ENCODE data around the gene COMMD3. TPM values are rescaled to one million over a fixed set of nuclear protein-coding genes. Genes with fewer than 3 reads are reported as not detected.

COMMD3 gene
- total and polyA plus RNA-seq, 2 of the 8 experiments (the other 6 are each of a cell fraction or from before 2014, with no cell fraction given) = 2.3 to 2.7 TPM

- Histone ChIP-seq H3K27ac (ENCODE audit: low read depth, low read length) (no peak overlapping the region), H2BK15ac (ENCODE audit: low read length) (no peak overlapping the region), H4K91ac (replicated peaks; ENCODE audit: insufficient read length, low read length) (no peak overlapping the region), H3K4me3 (ENCODE audit: extremely low read depth in 1 of 4, insufficient read depth in 2 of 4, low read depth in 3 of 4, low read length in 4 of 4) (peak overlapping the region; percentile 32 to 64 (median 44)), H3K9ac (replicated peaks in 1 of 4; ENCODE audit: extremely low read depth in 1 of 4, low read depth in 3 of 4, low read length in 3 of 4) (no peak overlapping the region; a peak in 1 of 7 replicates), H3K14ac (ENCODE audit: insufficient read length) (no peak overlapping the region), H3K18ac (ENCODE audit: extremely low read depth, low read length) (no peak overlapping the region), H2BK20ac (ENCODE audit: low read length) (no peak overlapping the region), H4K20me1 (replicated peaks in 1 of 2; ENCODE audit: control insufficient read depth in 1 of 2, insufficient read depth in 2 of 2, low read length in 2 of 2) (peaks cover 0 to 12% of the 10 kb centered on the region in 2 experiments), H3K23ac (ENCODE audit: insufficient read length) (no peak overlapping the region), H3K9me3 (ENCODE audit: insufficient read depth in 2 of 2, low read depth in 1 of 2, low read length in 1 of 2) (no peaks in the 10 kb centered on the region; a peak in 1 of 4 replicates), H2BK5ac (ENCODE audit: low read depth, low read length) (no peak overlapping the region), H3K23me2 (ENCODE audit: low read depth, low read length) (peaks cover 12% of the 10 kb centered on the region; the same call in 1 of the 2 replicates), H2AFZ (ENCODE audit: low read length) (no peak overlapping the region), H3K79me1 (ENCODE audit: low read depth, low read length) (no peaks in the 10 kb centered on the region), H3K79me2 (ENCODE audit: control insufficient read depth in 1 of 2, insufficient read depth in 2 of 2, low read length in 2 of 2) (no peaks in the 10 kb centered on the region), H2BK12ac (ENCODE audit: low read depth, low read length) (no peak overlapping the region), H4K8ac (ENCODE audit: extremely low read depth, insufficient read depth, low read length) (no peak overlapping the region; the same call in 1 of the 2 replicates), H3K4ac (replicated peaks; ENCODE audit: insufficient read length, low read depth, low read length) (no peak overlapping the region), H3K36me3 (ENCODE audit: control insufficient read depth in 2 of 4, insufficient read depth in 4 of 4, low read length in 3 of 4) (peaks cover 0 to 2% (median 0%) of the 10 kb centered on the region in 4 experiments; a peak in 1 of 8 replicates), H4K5ac (ENCODE audit: insufficient read length, low read depth, low read length) (no peak overlapping the region), H3K4me1 (replicated peaks in 1 of 4; ENCODE audit: control insufficient read depth in 3 of 4, insufficient read depth in 4 of 4, low read length in 3 of 4) (peaks cover 0 to 6% (median 5%) of the 10 kb centered on the region in 4 experiments; a peak in 6 of 7 replicates), H3K27me3 (replicated peaks in 1 of 4; ENCODE audit: control insufficient read depth in 3 of 4, extremely low read depth in 1 of 4, insufficient read depth in 3 of 4, low read length in 3 of 4) (peaks cover 65 to 100% (median 90%) of the 10 kb centered on the region in 4 experiments), H3K56ac (replicated peaks; ENCODE audit: insufficient read length, low read depth, low read length) (no peak overlapping the region), H2AK5ac (ENCODE audit: low read depth, low read length) (no peak overlapping the region), H3K4me2 (ENCODE audit: insufficient read depth in 1 of 2, low read depth in 2 of 2, low read length in 2 of 2) (peak overlapping the region; percentile 65 to 68), H2BK120ac (replicated peaks; ENCODE audit: low read depth, low read length) (no peak overlapping the region)
- ChIA-PET POLR2A (ENCODE audit: partially characterized antibody) (interaction anchor here (1.4 to 1.7 kb wide), 2 partner anchors 16 to 24 kb away, joined by 4 read pairs; partner anchors contain the start of gene COMMD3), CTCF (ENCODE audit: partially characterized antibody) (interaction anchor here (0.9 to 1.3 kb wide), 3 partner anchors 18 to 647 kb away, joined by 3 to 5 read pairs (median 3); partner anchors contain the start of gene BMI1)
- no peak for FAIRE-seq
- 2% methylated on average over 38 of the region's 98 CpGs; no CpG with 5 or more reads in 1 of the 2 experiments for WGBS, 2 experiments (ENCODE audit: extremely low coverage in 1 of 2, insufficient coverage in 1 of 2, insufficient read length in 1 of 2, insufficient replicate concordance in 2 of 2, low coverage in 1 of 2, low lambda C conversion rate in 2 of 2, missing lambda C conversion rate in 1 of 2)
- DNase-seq (ENCODE audit: low read depth in 1 of 2, low spot score in 2 of 2) = peak in 1 of 2 experiments; percentile 81
- TF ChIP-seq NRF1 (IDR thresholded peaks at IDR 0.05; ENCODE audit: low read depth, low read length) (peak; percentile 75), ASH2L (IDR thresholded peaks at IDR 0.05; ENCODE audit: low read length) (peak; percentile 89), CREB1 (IDR thresholded peaks at IDR 0.05) (peak; percentile 54; the same call in 1 of the 2 replicates), HDAC2 (IDR thresholded peaks at IDR 0.05; ENCODE audit: borderline replicate concordance in 1 of 2, low read depth in 2 of 2, low read length in 2 of 2) (peak in 1 of 2 experiments; percentile 57; a peak in 1 of 4 replicates), TCF12 (IDR thresholded peaks at IDR 0.05; ENCODE audit: low read depth, low read length) (no peak), RAD21 (IDR thresholded peaks at IDR 0.05 in 1 of 2, conservative IDR thresholded peaks at IDR 0.05 in 1 of 2; ENCODE audit: low read depth in 2 of 2, low read length in 2 of 2) (peak in 1 of 2 experiments; percentile 0; a peak in 1 of 4 replicates), GABPA (IDR thresholded peaks at IDR 0.05; ENCODE audit: borderline replicate concordance, insufficient read depth, low read length) (no peak), TBP (IDR thresholded peaks at IDR 0.05; ENCODE audit: low read depth, low read length) (no peak), KDM4A (IDR thresholded peaks at IDR 0.05; ENCODE audit: low read depth, low read length, severe bottlenecking) (peak; percentile 84), SIN3A (conservative IDR thresholded peaks at IDR 0.05 in 1 of 2, IDR thresholded peaks at IDR 0.05 in 1 of 2; ENCODE audit: low read depth in 1 of 2, low read length in 2 of 2) (0 out of 4 replicates have a peak, but pooled peaks of 1 of the 2 experiments have one; percentile 9)
These were observed 24.4 kb downstream of the COMMD3 start for GRCh38 chr10:22340329-22341189.

Data from H1 (cell line).